Measurements from ENCODE around the gene KLK11. TPM values are rescaled to one million over a fixed set of nuclear protein-coding genes. Genes with fewer than 3 reads are reported as not detected.

Gene KLK11
- polyA plus RNA-seq, 1 experiment, result not detected

DNA sequence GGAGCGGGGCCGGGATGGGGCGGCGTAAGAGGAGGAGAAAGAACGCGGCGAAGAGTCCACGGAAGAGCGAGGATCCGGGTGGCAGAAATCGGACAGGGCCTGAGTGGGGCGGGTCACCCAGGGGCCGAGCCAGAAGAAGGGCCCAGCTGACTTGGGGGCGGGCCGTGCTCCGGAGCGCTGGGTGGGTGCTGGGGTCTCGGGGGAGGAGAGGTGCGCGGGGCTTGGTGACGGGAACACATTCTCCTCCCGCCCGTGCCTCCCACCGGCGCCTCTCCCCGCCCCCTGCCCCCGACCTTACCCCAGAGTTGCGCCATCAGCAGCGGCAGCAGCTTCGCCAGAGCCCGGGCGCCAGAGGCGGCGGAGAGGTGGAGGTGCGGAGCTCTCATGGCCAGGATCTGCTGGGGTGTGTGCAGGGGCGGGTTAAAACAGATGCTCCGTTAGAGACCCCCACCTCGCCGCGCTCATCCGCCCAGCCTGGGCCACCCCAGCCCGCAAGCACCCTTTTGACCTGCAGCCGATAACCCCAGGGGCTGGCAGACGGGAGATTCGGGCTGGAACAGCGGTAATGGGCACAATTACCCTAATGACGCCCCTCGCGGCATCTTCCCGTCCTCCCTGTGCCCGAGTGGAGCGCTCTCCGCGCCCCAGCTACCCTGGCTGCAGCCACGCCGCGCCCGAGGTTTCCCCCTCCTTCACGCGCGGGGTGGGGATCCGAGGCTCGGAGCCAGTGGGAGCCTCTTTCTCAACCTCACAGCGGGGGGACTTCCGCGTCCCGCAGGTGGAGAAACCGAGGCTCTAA is 7.5 kb downstream of the KLK11 start:
- no peak for DNase-seq (ENCODE audit: low read depth, low spot score)
- no peak overlapping the region for H3K27ac ChIP-seq (ENCODE audit: low read depth, low read length)
- H3K27me3 ChIP-seq (ENCODE audit: control insufficient read depth, insufficient read depth, low read length), result peaks cover 26% of the 10 kb centered on the region
- no peak overlapping the region for H3K4me3 ChIP-seq (ENCODE audit: low read depth, low read length)
- ChIA-PET POLR2A (no interaction called here), CTCF (interaction anchor here (0.6 to 1.4 kb wide), 2 partner anchors 79 to 241 kb away, joined by 3 to 9 read pairs; no protein-coding TSS in a partner anchor)
- no peak for TF ChIP-seq CTCF (IDR thresholded peaks at IDR 0.05; ENCODE audit: low read depth, low read length)
- H3K9me3 ChIP-seq (ENCODE audit: control insufficient read depth, insufficient read depth, low read length), result peaks cover 4% of the 10 kb centered on the region; the same call in 1 of the 2 replicates

DNA sequence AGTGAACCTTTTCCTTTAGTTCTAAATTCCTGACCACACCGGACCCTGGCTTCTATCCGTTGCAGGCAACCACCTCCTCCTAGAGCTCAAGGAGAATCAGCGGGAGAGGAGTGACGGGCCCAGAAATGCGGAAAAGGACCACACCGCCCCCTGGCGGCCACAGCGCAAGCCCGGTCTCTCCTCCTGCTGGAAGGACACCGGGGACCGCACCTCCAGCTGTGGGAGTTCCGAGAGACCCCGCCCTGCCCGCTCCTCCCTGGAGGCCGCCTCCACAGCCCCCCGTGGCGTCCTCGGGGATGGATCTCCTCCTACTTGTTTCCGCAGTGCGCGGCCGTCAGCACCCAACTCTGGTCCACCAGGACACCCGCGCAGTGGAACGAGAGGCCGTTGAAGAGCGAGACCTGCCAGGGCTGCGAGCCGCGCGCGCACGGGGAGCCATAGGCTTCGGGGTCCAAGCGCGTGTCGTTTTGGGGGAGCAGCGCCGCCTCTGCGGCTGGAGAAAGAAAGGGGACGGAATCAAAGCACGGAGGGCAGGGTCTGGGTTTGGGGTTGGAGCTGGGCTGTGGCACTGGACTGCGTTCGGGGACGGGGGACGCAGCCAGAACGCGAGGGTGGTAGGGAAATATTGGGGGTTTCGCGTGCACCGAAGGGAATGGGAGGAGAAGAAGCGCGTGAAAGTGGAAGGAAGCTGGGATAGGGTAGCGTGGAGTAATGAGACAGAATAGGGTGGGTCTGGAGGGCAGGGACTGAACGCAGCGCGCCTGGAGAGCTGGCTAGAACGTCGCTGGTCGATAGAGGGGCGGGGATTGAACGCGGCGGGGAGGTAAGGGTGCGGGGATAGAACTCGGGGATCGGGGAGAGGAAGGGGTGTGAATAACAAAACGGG is 9.4 kb downstream of the KLK11 start:
- peaks cover 4% of the 10 kb centered on the region; the same call in 1 of the 2 replicates for H3K9me3 ChIP-seq (ENCODE audit: control insufficient read depth, insufficient read depth, low read length)
- ChIA-PET POLR2A (no interaction called here), CTCF (interaction anchor here (0.5 to 1.6 kb wide), 9 partner anchors 9 to 641 kb away, joined by 3 to 5 read pairs (median 3); partner anchors contain the start of gene NR1H2)
- peak; percentile 58 for TF ChIP-seq CTCF (IDR thresholded peaks at IDR 0.05; ENCODE audit: low read depth, low read length)
- no peak overlapping the region for H3K27ac ChIP-seq (ENCODE audit: low read depth, low read length)
- peaks cover 26% of the 10 kb centered on the region for H3K27me3 ChIP-seq (ENCODE audit: control insufficient read depth, insufficient read depth, low read length)
- no peak for DNase-seq (ENCODE audit: low read depth, low spot score)
- H3K4me3 ChIP-seq (ENCODE audit: low read depth, low read length), result no peak overlapping the region

GRCh38 chr19:51015691-51016267 is 10.6 kb downstream of the KLK11 start:
- H3K27me3 ChIP-seq (ENCODE audit: control insufficient read depth, insufficient read depth, low read length), result peaks cover 26% of the 10 kb centered on the region
- DNase-seq (ENCODE audit: low read depth, low spot score), result no peak
- H3K4me3 ChIP-seq (ENCODE audit: low read depth, low read length), result no peak overlapping the region
- POLR2A ChIA-PET, result no interaction called here
- CTCF ChIA-PET, result no interaction called here
- H3K9me3 ChIP-seq (ENCODE audit: control insufficient read depth, insufficient read depth, low read length), result peaks cover 4% of the 10 kb centered on the region; the same call in 1 of the 2 replicates
- TF ChIP-seq CTCF (IDR thresholded peaks at IDR 0.05; ENCODE audit: low read depth, low read length), result no peak
- no peak overlapping the region for H3K27ac ChIP-seq (ENCODE audit: low read depth, low read length)

- Histone ChIP-seq H3K27me3 (ENCODE audit: control insufficient read depth, insufficient read depth, low read length) (peaks cover 18% of the 10 kb centered on the region), H3K9me3 (ENCODE audit: control insufficient read depth, insufficient read depth, low read length) (peaks cover 4% of the 10 kb centered on the region; the same call in 1 of the 2 replicates), H3K27ac (ENCODE audit: low read depth, low read length) (no peak overlapping the region), H3K4me3 (ENCODE audit: low read depth, low read length) (no peak overlapping the region)
- TF ChIP-seq CTCF (IDR thresholded peaks at IDR 0.05; ENCODE audit: low read depth, low read length), result no peak
- ChIA-PET CTCF (no interaction called here), POLR2A (no interaction called here)
- no peak for DNase-seq (ENCODE audit: low read depth, low spot score)
These were observed 12.2 kb downstream of the KLK11 start for GRCh38 chr19:51014242-51014641.
